IPS-11a (cell line): Measurements from ENCODE around the gene MARF1.
"Not testable (repeated sequence)": the region's sequence is repeated elsewhere in the genome, so short reads cannot be mapped to it uniquely, and the experiment has no call there.

Experiments used
- H3K4me3 ChIP-seq: one replicate; pipeline ENCODE4 v1.5.1; 2013; ENCODE audit warnings: low read depth, low read length, control low read depth

Gene MARF1

GRCh38 chr16:15652293-15653001, 9.5 kb upstream of the MARF1 start:
- no peak overlapping the region for H3K4me3 ChIP-seq

- peak overlapping the region; percentile 89 for H3K4me3 ChIP-seq
Measured at GRCh38 chr16:15650698-15651171, 7.8 kb upstream of the MARF1 start.

GRCh38 chr16:15650019-15650697, 7.2 kb upstream of the MARF1 start, which contains the start of gene NDE1:
TSS of gene NDE1 (plus strand) at chr16:15650245. CDS start at chr16:15664779, 14,534 bp downstream.
- H3K4me3 ChIP-seq = peak within 1 kb of the TSS; percentile 89

- peak overlapping the region; percentile 30 for H3K4me3 ChIP-seq
Measured at GRCh38 chr16:15649727-15650018, 6.7 kb upstream of the MARF1 start.

- H3K4me3 ChIP-seq = peak overlapping the region; percentile 30
Measured at GRCh38 chr16:15649311-15649710, 6.4 kb upstream of the MARF1 start.

GRCh38 chr16:15648135-15648730, 5.3 kb upstream of the MARF1 start:
- no peak overlapping the region for H3K4me3 ChIP-seq

GRCh38 chr16:15647294-15648014, 4.5 kb upstream of the MARF1 start:
- H3K4me3 ChIP-seq = no peak overlapping the region

GRCh38 chr16:15646557-15647293, 3.8 kb upstream of the MARF1 start:
- H3K4me3 ChIP-seq = not testable (repeated sequence)

- not testable (repeated sequence) for H3K4me3 ChIP-seq
Measured at GRCh38 chr16:15644962-15645465, 2.1 kb upstream of the MARF1 start.

GRCh38 chr16:15644267-15644961, 1.5 kb upstream of the MARF1 start:
- no peak overlapping the region for H3K4me3 ChIP-seq

GRCh38 chr16:15643946-15644250, 944 bp upstream of the MARF1 start:
- H3K4me3 ChIP-seq = peak overlapping the region; percentile 79

- peak overlapping the region; percentile 87 for H3K4me3 ChIP-seq
Measured at GRCh38 chr16:15642557-15643047, 352 bp downstream of the MARF1 start.

GRCh38 chr16:15641753-15642556, 999 bp downstream of the MARF1 start:
- peak overlapping the region; percentile 87 for H3K4me3 ChIP-seq

GRCh38 chr16:15640966-15641365, 2.0 kb downstream of the MARF1 start:
- no peak overlapping the region for H3K4me3 ChIP-seq

GRCh38 chr16:15639061-15639568, 3.8 kb downstream of the MARF1 start:
- H3K4me3 ChIP-seq = no peak overlapping the region

GRCh38 chr16:15636392-15636873, 6.5 kb downstream of the MARF1 start:
- H3K4me3 ChIP-seq = no peak overlapping the region

GRCh38 chr16:15635926-15636325, 7.0 kb downstream of the MARF1 start:
- H3K4me3 ChIP-seq = no peak overlapping the region

GRCh38 chr16:15631730-15632409, 11.1 kb downstream of the MARF1 start:
- H3K4me3 ChIP-seq = no peak overlapping the region
